Breast epithelium (tissue), 4 donors: ENCODE data around the gene CHST8. TPM values are rescaled to one million over a fixed set of nuclear protein-coding genes. Genes with fewer than 3 reads are reported as not detected.
"Not testable (repeated sequence)": the region's sequence is repeated elsewhere in the genome, so short reads cannot be mapped to it uniquely, and the experiment has no call there.

ENCODE experiments used
- DNase-seq, 2 donors: peaks; one replicate each; pipeline ENCODE4 v3.0.0-alpha.2; 2019; ENCODE audit warnings: low spot score in 2 of 2
- H3K27ac ChIP-seq, 2 donors: fragments of 200-600 bp; sonication (generic) in 1 of 2; one replicate each; pipeline ENCODE4 v1.5.1; 2016 to 2019; ENCODE audit warnings: mild to moderate bottlenecking in 1 of 2
- H3K27me3 ChIP-seq, 2 donors: fragments of 200-600 bp; sonication (generic) in 1 of 2; one replicate each; pipeline versions ENCODE4 v1.5.1 to v1.6.0; 2017 to 2019; ENCODE audit warnings: control low read depth in 1 of 2, mild to moderate bottlenecking in 1 of 2
- H3K36me3 ChIP-seq: fragments of 200-600 bp; one replicate; pipeline ENCODE4 v1.5.1; 2019
- H3K4me1 ChIP-seq, 2 donors: fragments of 200-600 bp; sonication (generic); one replicate each; pipeline ENCODE4 v1.5.1; 2016 to 2019; ENCODE audit warnings: control low read depth in 1 of 2
- H3K4me3 ChIP-seq, 3 donors: fragments of 200-600 bp; sonication (generic); 1 replicate in 2 of 3; 2 replicates in 1 of 3; pipeline ENCODE4 v1.5.1; 2016 to 2019; ENCODE audit warnings: mild to moderate bottlenecking in 3 of 3, moderate library complexity in 2 of 3
- H3K9me3 ChIP-seq, 2 donors: fragments of 200-600 bp; sonication (generic) in 1 of 2; one replicate each; pipeline ENCODE4 v1.5.1; 2016 to 2019; ENCODE audit warnings: control low read depth in 1 of 2
- POLR2A ChIP-seq: fragments of 450-650 bp; IDR thresholded peaks from one replicate; pipeline ENCODE4 v1.6.1; 2016; ENCODE audit warnings: antibody characterized with exemption, mild to moderate bottlenecking, moderate library complexity
- POLR2AphosphoS5 ChIP-seq, 3 donors: sonication (generic); formaldehyde crosslinking; IDR thresholded peaks; one replicate each; pipeline ENCODE4 v1.6.1; 2017; ENCODE audit warnings: antibody characterized with exemption in 3 of 3
- intact Hi-C: fragments of 100-400 bp; cut with DNase I; formaldehyde crosslinking; loops from one replicate; pipeline ENCODE4 v1.15.1; 2023; ENCODE audit warnings: low total_unique reads
- total RNA-seq, 3 donors: library from RNA; depleted of rRNA; stranded (reverse); fragments of >200 nt; gene quantifications; one replicate each; pipeline ENCODE4 v1.1.0, GENCODE V29; 2016
- TF ChIP-seq, protein P1 (sequence below), 3 donors: fragments of 450-650 bp; IDR thresholded peaks; one replicate each; pipeline ENCODE4 v1.5.1; 2016 to 2017; ENCODE audit warnings: antibody characterized with exemption in 3 of 3, mild to moderate bottlenecking in 3 of 3, moderate library complexity in 3 of 3

Gene CHST8
- total RNA-seq, 3 donors from 2014 or later, result 0.16 to 14.1 (median 1.6) TPM

GRCh38 chr19:33616346-33616745 lies 5.4 kb upstream of the CHST8 start:
- Histone ChIP-seq H3K4me1 (no peaks in the 10 kb centered on the region), H3K27ac (no peak overlapping the region), H3K27me3 (peaks cover 0 to 53% of the 10 kb centered on the region in 2 donors), H3K4me3 (no peak overlapping the region), H3K9me3 (no peaks in the 10 kb centered on the region), H3K36me3 (no peaks in the 10 kb centered on the region)
- intact Hi-C loops, result no loop called here
- no peak for DNase-seq
- TF ChIP-seq, protein P1, sequence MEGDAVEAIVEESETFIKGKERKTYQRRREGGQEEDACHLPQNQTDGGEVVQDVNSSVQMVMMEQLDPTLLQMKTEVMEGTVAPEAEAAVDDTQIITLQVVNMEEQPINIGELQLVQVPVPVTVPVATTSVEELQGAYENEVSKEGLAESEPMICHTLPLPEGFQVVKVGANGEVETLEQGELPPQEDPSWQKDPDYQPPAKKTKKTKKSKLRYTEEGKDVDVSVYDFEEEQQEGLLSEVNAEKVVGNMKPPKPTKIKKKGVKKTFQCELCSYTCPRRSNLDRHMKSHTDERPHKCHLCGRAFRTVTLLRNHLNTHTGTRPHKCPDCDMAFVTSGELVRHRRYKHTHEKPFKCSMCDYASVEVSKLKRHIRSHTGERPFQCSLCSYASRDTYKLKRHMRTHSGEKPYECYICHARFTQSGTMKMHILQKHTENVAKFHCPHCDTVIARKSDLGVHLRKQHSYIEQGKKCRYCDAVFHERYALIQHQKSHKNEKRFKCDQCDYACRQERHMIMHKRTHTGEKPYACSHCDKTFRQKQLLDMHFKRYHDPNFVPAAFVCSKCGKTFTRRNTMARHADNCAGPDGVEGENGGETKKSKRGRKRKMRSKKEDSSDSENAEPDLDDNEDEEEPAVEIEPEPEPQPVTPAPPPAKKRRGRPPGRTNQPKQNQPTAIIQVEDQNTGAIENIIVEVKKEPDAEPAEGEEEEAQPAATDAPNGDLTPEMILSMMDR (IDR thresholded peaks at IDR 0.05), result no peak
- TF ChIP-seq POLR2A, result no peak
- TF ChIP-seq POLR2AphosphoS5 (IDR thresholded peaks at IDR 0.05), result no peak

- DNase-seq, result no peak
- no peak overlapping the region for H3K27ac ChIP-seq
Observed at GRCh38 chr19:33616857-33617256, 4.9 kb upstream of the CHST8 start.

GRCh38 chr19:33618363-33618762 lies 3.4 kb upstream of the CHST8 start:
- H3K36me3 ChIP-seq, H3K4me3 ChIP-seq, H3K9me3 ChIP-seq, H3K27ac ChIP-seq, intact Hi-C loops, H3K4me1 ChIP-seq, DNase-seq: not testable (repeated sequence)
- H3K27me3 ChIP-seq, result peaks cover 0 to 66% of the 10 kb centered on the region in 2 donors

More at GRCh38 chr19:33616857-33617256, 4.9 kb upstream of the CHST8 start:
- Histone ChIP-seq H3K36me3 (no peaks in the 10 kb centered on the region), H3K27me3 (peaks cover 0 to 56% of the 10 kb centered on the region in 2 donors), H3K4me1 (no peaks in the 10 kb centered on the region), H3K9me3 (no peaks in the 10 kb centered on the region), H3K4me3 (no peak overlapping the region)
- intact Hi-C loops, result no loop called here
- TF ChIP-seq, protein P1 (IDR thresholded peaks at IDR 0.05), result no peak
- TF ChIP-seq POLR2AphosphoS5 (IDR thresholded peaks at IDR 0.05) (no peak), POLR2A (no peak)

DNA sequence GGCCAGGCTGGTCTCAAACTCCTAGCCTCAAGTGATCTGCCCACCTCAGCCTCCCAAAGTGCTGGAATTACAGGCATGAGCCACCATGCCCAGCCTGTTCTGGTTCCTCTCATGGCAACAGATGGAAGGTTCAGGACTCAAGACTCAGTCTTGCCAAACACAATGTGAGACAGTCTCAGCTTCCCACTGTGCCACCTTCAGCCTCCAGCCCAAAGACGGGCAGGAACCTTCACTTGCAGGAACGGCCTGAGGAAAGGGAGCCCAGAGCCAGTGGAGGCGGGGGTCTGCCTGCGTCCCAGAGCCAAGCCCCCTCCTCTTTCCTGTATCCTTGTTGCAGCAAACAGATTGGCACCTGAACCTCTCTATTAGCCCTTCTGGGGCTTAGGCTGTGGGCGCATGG lies 2.9 kb upstream of the CHST8 start:
- Histone ChIP-seq H3K4me1 (peaks cover 0 to 10% of the 10 kb centered on the region in 2 donors), H3K9me3 (no peaks in the 10 kb centered on the region), H3K27ac (no peak overlapping the region), H3K4me3 (no peak overlapping the region), H3K27me3 (peaks cover 0 to 66% of the 10 kb centered on the region in 2 donors), H3K36me3 (no peaks in the 10 kb centered on the region)
- no peak for DNase-seq
- intact Hi-C loops, result no loop called here
- TF ChIP-seq, protein P1 (IDR thresholded peaks at IDR 0.05), result no peak
- no peak for TF ChIP-seq POLR2A
- TF ChIP-seq POLR2AphosphoS5 (IDR thresholded peaks at IDR 0.05), result no peak

- H3K4me1 ChIP-seq, result peaks cover 0 to 10% of the 10 kb centered on the region in 2 donors
- H3K36me3 ChIP-seq, result no peaks in the 10 kb centered on the region
- TF ChIP-seq, protein P1 (IDR thresholded peaks at IDR 0.05), result no peak
- TF ChIP-seq POLR2A (no peak), POLR2AphosphoS5 (IDR thresholded peaks at IDR 0.05) (no peak)
- H3K27ac ChIP-seq, result no peak overlapping the region
- no peaks in the 10 kb centered on the region for H3K9me3 ChIP-seq
- DNase-seq, result no peak
- H3K27me3 ChIP-seq, result peaks cover 0 to 79% of the 10 kb centered on the region in 2 donors
- intact Hi-C loops, result no loop called here
- H3K4me3 ChIP-seq, result no peak overlapping the region
Observed at GRCh38 chr19:33620611-33621010, 1.1 kb upstream of the CHST8 start.
